B cell (primary cell): ENCODE data around the gene CCNF. TPM values are rescaled to one million over a fixed set of nuclear protein-coding genes. Genes with fewer than 3 reads are reported as not detected.
"Not testable (repeated sequence)": the region's sequence is repeated elsewhere in the genome, so short reads cannot be mapped to it uniquely, and the experiment has no call there.

Experiments
- ATAC-seq: fragments of 200-7000 bp; cut with Tn5 transposase; one replicate; pipeline ENCODE4 v1.10.0; 2021; ENCODE audit warnings: low read depth, mild to moderate bottlenecking, moderate number of reproducible peaks, moderate library complexity
- CTCF ChIA-PET: fragments of 350-600 bp; sonication (Branson Sonifier 250); formaldehyde crosslinking; loops from one replicate; lab custom pipeline; 2021; ENCODE audit warnings: antibody characterized with exemption, inconsistent platforms; lab: Charles Lee
- POLR2A ChIA-PET: fragments of 350-600 bp; sonication (Branson Sonifier 250); formaldehyde crosslinking; loops from one replicate; lab custom pipeline; 2021; ENCODE audit warnings: antibody characterized with exemption; lab: Charles Lee
- DNase-seq: peaks from one replicate; pipeline ENCODE4 v3.0.0; 2013
- H2AFZ ChIP-seq: 2 replicates; pipeline ENCODE4 v1.6.1; 2012; ENCODE audit warnings: mild to moderate bottlenecking, low read depth, low read length; ENCODE audit not compliant: insufficient read depth, poor library complexity, severe bottlenecking
- H3K27ac ChIP-seq, 2 donors: 1 replicate in 1 of 2; 2 replicates in 1 of 2; pipeline ENCODE4 v1.5.1; 2012 to 2013; ENCODE audit warnings: low read length in 2 of 2, mild to moderate bottlenecking in 2 of 2, moderate library complexity in 1 of 2
- H3K27me3 ChIP-seq, 4 experiments: fragments of 200-600 bp in 1 of 4; sonication (generic) in 1 of 4; replicated peaks in 1 of 4; 1 replicate in 2 of 4; 2 replicates in 2 of 4; pipeline versions ENCODE4 v1.6.1 to v1.7.0; 2013 to 2016; ENCODE audit warnings: low read length in 3 of 4, mild to moderate bottlenecking in 2 of 4, mixed read lengths in 1 of 4, moderate library complexity in 1 of 4; ENCODE audit not compliant: insufficient read depth in 4 of 4, control insufficient read depth in 3 of 4; ENCODE audit errors: control extremely low read depth in 1 of 4
- H3K36me3 ChIP-seq, 2 experiments: replicated peaks in 1 of 2; 1 replicate in 1 of 2; 2 replicates in 1 of 2; pipeline versions ENCODE4 v1.6.1 to v1.7.1; 2013; ENCODE audit warnings: low read length in 1 of 2; ENCODE audit not compliant: insufficient read depth in 2 of 2, control insufficient read depth in 1 of 2; ENCODE audit errors: control extremely low read depth in 1 of 2, extremely low read depth in 1 of 2
- H3K4me1 ChIP-seq, 2 donors: fragments of 200-600 bp in 1 of 2; sonication (generic) in 1 of 2; 1 replicate in 1 of 2; 2 replicates in 1 of 2; pipeline versions ENCODE4 v1.5.1 to v1.6.1; 2013 to 2017; ENCODE audit warnings: low read length in 2 of 2; ENCODE audit not compliant: control insufficient read depth in 2 of 2, insufficient read depth in 2 of 2
- H3K4me2 ChIP-seq: replicated peaks from 2 replicates; pipeline ENCODE3; 2012; ENCODE audit warnings: mild to moderate bottlenecking, low read depth, low read length; ENCODE audit not compliant: poor library complexity, severe bottlenecking
- H3K4me3 ChIP-seq, 5 experiments: fragments of 200-600 bp in 1 of 5; sonication (generic) in 1 of 5; 1 replicate in 3 of 5; 2 replicates in 2 of 5; pipeline versions ENCODE4 v1.5.1 to v1.7.0; 2011 to 2016; ENCODE audit warnings: low read length in 4 of 5, mild to moderate bottlenecking in 4 of 5, low read depth in 2 of 5, control low read depth in 1 of 5, moderate library complexity in 1 of 5; ENCODE audit not compliant: insufficient read depth in 1 of 5; ENCODE audit errors: control extremely low read depth in 1 of 5, extremely low read depth in 1 of 5
- H3K79me2 ChIP-seq: fragments of 200-600 bp; sonication (generic); one replicate; pipeline ENCODE4 v1.6.0; 2016; ENCODE audit warnings: low read length; ENCODE audit not compliant: control insufficient read depth, insufficient read depth
- H3K9ac ChIP-seq: fragments of 200-600 bp; sonication (generic); 2 replicates; pipeline ENCODE4 v1.6.1; 2017; ENCODE audit warnings: mild to moderate bottlenecking, low read length, moderate library complexity
- H3K9me3 ChIP-seq, 3 donors: one replicate each; pipeline versions ENCODE4 v1.6.1 to v1.7.1; 2013; ENCODE audit warnings: low read length in 2 of 3; ENCODE audit not compliant: control insufficient read depth in 2 of 3, insufficient read depth in 1 of 3; ENCODE audit errors: control extremely low read depth in 1 of 3
- H4K20me1 ChIP-seq: 2 replicates; pipeline ENCODE4 v1.6.0; 2012; ENCODE audit warnings: mild to moderate bottlenecking, low read length; ENCODE audit not compliant: insufficient read depth, control insufficient read depth, poor library complexity, severe bottlenecking
- H3K27ac Mint-ChIP-seq: one replicate; pipeline ENCODE4 v1.8.0; 2021; ENCODE audit warnings: mixed read lengths
- H3K27me3 Mint-ChIP-seq: one replicate; pipeline ENCODE4 v1.8.0; 2021; ENCODE audit warnings: mixed read lengths
- H3K4me1 Mint-ChIP-seq: one replicate; pipeline ENCODE4 v1.8.0; 2021; ENCODE audit warnings: mixed read lengths
- H3K4me3 Mint-ChIP-seq: one replicate; pipeline ENCODE4 v1.8.0; 2021; ENCODE audit warnings: mixed read lengths
- H3K9me3 Mint-ChIP-seq: one replicate; pipeline ENCODE4 v1.8.0; 2022; ENCODE audit warnings: mixed read lengths; ENCODE audit not compliant: insufficient read depth
- CTCF ChIP-seq: fragments of 200-600 bp; IDR thresholded peaks from one replicate; pipeline ENCODE4 v1.8.0; 2022; ENCODE audit warnings: antibody characterized with exemption, mild to moderate bottlenecking
- EZH2 ChIP-seq: IDR thresholded peaks from 2 replicates; pipeline ENCODE4 v1.6.1; 2012; ENCODE audit warnings: borderline replicate concordance, low read depth, mild to moderate bottlenecking, moderate library complexity, low read length; ENCODE audit not compliant: insufficient read depth, poor library complexity, severe bottlenecking
- WGBS: methylation state at CpG from one replicate; pipeline ENCODE4 v1.1.5; 2013; ENCODE audit warnings: missing lambda C conversion rate; ENCODE audit not compliant: insufficient coverage; 5-methylcytosine and 5-hydroxymethylcytosine counted together
- intact Hi-C: fragments of 100-400 bp; cut with micrococcal nuclease; formaldehyde crosslinking; loops from one replicate; pipeline ENCODE4 v1.10.0; 2022
- polyA plus RNA-seq: library from polyadenylated mRNA; depleted of rRNA; stranded (reverse); fragments of >200 nt; gene quantifications from 2 replicates; pipeline ENCODE4 v1.2.3, GENCODE V29; 2012
- total RNA-seq, 2 donors: library from RNA; stranded (reverse); fragments of 120-200 nt in 1 of 2; gene quantifications; 1 replicate in 1 of 2; 2 replicates in 1 of 2; pipeline versions ENCODE4 v1.2.3 to v1.2.4, GENCODE V29; 2013 to 2022

CCNF gene
- total and polyA plus RNA-seq, 2 donors (not counting 1 experiment from before 2014, with no cell fraction given) = 3.2 to 5.3 TPM

GRCh38 chr16:2384426-2384825, 44.8 kb upstream of the CCNF start:
- CTCF ChIA-PET = no interaction called here
- Histone ChIP-seq H3K4me2 (no peak overlapping the region), H3K27ac (no peak overlapping the region), H3K79me2 (no peaks in the 10 kb centered on the region), H3K9ac (no peak overlapping the region), H3K9me3 (peaks cover 0 to 8% (median 1%) of the 10 kb centered on the region in 3 donors), H4K20me1 (no peaks in the 10 kb centered on the region), H3K27me3 (peaks cover 0 to 5% (median 0%) of the 10 kb centered on the region in 4 experiments), H3K4me1 (no peaks in the 10 kb centered on the region), H3K36me3 (no peaks in the 10 kb centered on the region), H2AFZ (no peak overlapping the region), H3K4me3 (no peak overlapping the region)
- no peak for DNase-seq
- POLR2A ChIA-PET = no interaction called here
- Mint-ChIP-seq H3K4me3 (no peak overlapping the region), H3K4me1 (no peaks in the 10 kb centered on the region), H3K27me3 (peaks cover 11% of the 10 kb centered on the region), H3K9me3 (peaks cover 3% of the 10 kb centered on the region), H3K27ac (no peak overlapping the region)
- 80% methylated on average over 1 of the region's 2 CpGs for WGBS
- TF ChIP-seq EZH2 (no peak), CTCF (no peak)
- intact Hi-C loops = no loop called here
- no peak for ATAC-seq

GRCh38 chr16:2385190-2385836, 43.9 kb upstream of the CCNF start:
- no peaks in the 10 kb centered on the region for H3K4me1 Mint-ChIP-seq
- Histone ChIP-seq H4K20me1 (no peaks in the 10 kb centered on the region), H2AFZ (no peak overlapping the region), H3K4me1 (no peaks in the 10 kb centered on the region), H3K36me3 (no peaks in the 10 kb centered on the region), H3K4me3 (no peak overlapping the region), H3K9ac (no peak overlapping the region), H3K9me3 (peaks cover 0 to 9% (median 1%) of the 10 kb centered on the region in 3 donors), H3K27ac (no peak overlapping the region), H3K79me2 (no peaks in the 10 kb centered on the region), H3K27me3 (peaks cover 0 to 5% (median 0%) of the 10 kb centered on the region in 4 experiments), H3K4me2 (no peak overlapping the region)
- H3K27ac Mint-ChIP-seq = no peak overlapping the region
- intact Hi-C loops = no loop called here
- TF ChIP-seq CTCF (no peak), EZH2 (no peak)
- H3K9me3 Mint-ChIP-seq = peaks cover 3% of the 10 kb centered on the region
- ChIA-PET CTCF (no interaction called here), POLR2A (no interaction called here)
- ATAC-seq (no peak), DNase-seq (no peak)
- H3K27me3 Mint-ChIP-seq = peaks cover 11% of the 10 kb centered on the region
- H3K4me3 Mint-ChIP-seq = no peak overlapping the region
- WGBS = no CpG with 5 or more reads among the region's 3 CpGs

- intact Hi-C loops, H3K9me3 Mint-ChIP-seq, H3K27me3 ChIP-seq, H3K27ac ChIP-seq, H4K20me1 ChIP-seq, H3K4me1 Mint-ChIP-seq, H3K4me2 ChIP-seq, H3K27ac Mint-ChIP-seq, H3K4me3 ChIP-seq, H3K9me3 ChIP-seq, H3K4me3 Mint-ChIP-seq, POLR2A ChIA-PET, H3K9ac ChIP-seq, H2AFZ ChIP-seq, H3K79me2 ChIP-seq, H3K4me1 ChIP-seq, DNase-seq, CTCF ChIA-PET, ATAC-seq, H3K36me3 ChIP-seq: not testable (repeated sequence)
- 97% methylated on average over 18 of the region's 19 CpGs for WGBS
- peaks cover 11% of the 10 kb centered on the region for H3K27me3 Mint-ChIP-seq
These were observed 43.3 kb upstream of the CCNF start for GRCh38 chr16:2385982-2386381.
